ENCODE data around the gene CD101. TPM values are rescaled to one million over a fixed set of nuclear protein-coding genes. Genes with fewer than 3 reads are reported as not detected.

The CD101 gene
- total and polyA plus RNA-seq, 12 donors = 0.30 to 2.3 (median 1.1) TPM

DNA sequence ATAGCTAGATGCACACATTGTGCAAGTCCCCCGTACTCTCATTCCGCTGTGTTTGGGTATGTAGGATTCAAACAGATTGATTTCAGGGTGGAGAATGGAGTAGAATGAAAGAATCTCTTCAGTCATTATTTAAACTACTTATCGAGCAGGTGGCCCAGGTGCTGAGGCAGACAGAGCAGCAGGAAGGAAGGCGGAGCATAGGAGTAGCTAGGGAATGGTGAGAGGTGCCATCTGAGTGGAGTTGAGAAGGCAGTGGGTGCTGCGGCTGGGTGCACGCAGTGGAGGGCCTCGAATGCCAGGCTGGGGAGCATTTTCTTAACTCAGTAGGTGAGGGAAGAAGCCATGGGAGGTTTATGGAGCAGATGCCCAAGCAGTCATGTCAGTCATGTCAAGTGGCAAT lies 45.2 kb upstream of the CD101 start:
- Histone ChIP-seq H3K36me3 (peaks cover 0 to 38% (median 3%) of the 10 kb centered on the region in 9 donors), H3K27ac (peak overlapping the region in 2 of 10 donors; percentile 66 to 69), H3K4me3 (no peak overlapping the region), H3K27me3 (no peaks in the 10 kb centered on the region), H3K4me1 (peaks cover 0 to 60% (median 21%) of the 10 kb centered on the region in 9 donors), H3K9me3 (no peaks in the 10 kb centered on the region)
- ATAC-seq (no peak), DNase-seq (no peak)
- 96% methylated on average over 7 of the region's 7 CpGs for WGBS, 2 donors
- intact Hi-C loops (cut with DNase I) = no loop called here
- no peak for TF ChIP-seq CTCF (IDR thresholded peaks at IDR 0.05)

DNA sequence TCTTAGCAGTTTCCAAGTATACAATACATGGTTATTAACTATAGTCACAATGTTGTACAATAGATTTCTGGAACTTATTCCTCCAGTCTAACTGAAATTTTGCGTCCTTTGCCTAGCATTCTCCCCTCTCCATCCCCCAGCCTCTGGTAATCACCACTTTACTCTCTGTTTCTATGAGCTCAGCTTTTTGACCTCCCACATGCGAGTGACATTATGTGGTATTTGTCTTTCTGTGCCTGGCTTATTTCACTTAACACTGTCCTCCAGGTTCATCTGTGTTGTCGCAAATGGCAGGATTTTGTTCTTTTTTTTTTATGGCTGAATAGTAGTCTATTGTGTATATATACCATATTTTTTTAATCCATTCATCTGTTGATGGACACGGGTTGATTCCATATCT lies 43.9 kb upstream of the CD101 start:
- Histone ChIP-seq H3K4me1 (peaks cover 0 to 47% (median 14%) of the 10 kb centered on the region in 9 donors), H3K36me3 (peaks cover 0 to 44% (median 14%) of the 10 kb centered on the region in 9 donors), H3K27me3 (no peaks in the 10 kb centered on the region), H3K4me3 (no peak overlapping the region), H3K27ac (peak overlapping the region in 5 of 10 donors; percentile 19 to 73 (median 69)), H3K9me3 (no peaks in the 10 kb centered on the region)
- WGBS, 2 donors = 61 to 71% methylated on average over 4 of the region's 4 CpGs
- intact Hi-C loops (cut with DNase I) = no loop called here
- ATAC-seq = peak in 6 of 8 donors; percentile 13 to 67 (median 57)
- TF ChIP-seq CTCF (IDR thresholded peaks at IDR 0.05) = no peak
- DNase-seq = no peak

DNA sequence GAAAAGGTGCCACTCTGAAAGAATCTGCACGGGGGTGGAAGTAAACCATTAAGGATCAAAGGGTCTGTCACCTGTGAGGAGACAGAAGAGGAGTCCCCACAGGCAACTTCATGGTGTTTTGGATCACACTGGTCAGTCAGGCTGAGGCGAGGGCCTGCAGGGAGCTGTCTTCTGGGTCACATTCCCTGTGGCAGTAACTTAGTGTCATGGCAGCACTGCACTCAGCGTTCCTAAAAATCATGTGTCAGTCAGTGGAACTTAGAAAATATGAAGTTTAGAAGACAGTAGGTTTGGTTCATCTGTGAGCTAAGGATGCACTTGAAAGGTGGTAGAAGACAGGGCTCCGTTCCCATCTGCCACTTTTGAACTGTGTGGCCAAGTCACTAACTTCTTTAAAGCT lies 43.5 kb upstream of the CD101 start:
- 69 to 72% methylated on average over 4 of the region's 4 CpGs for WGBS, 2 donors
- DNase-seq (no peak), ATAC-seq (peak in 2 of 8 donors; percentile 33 to 52)
- no peak for TF ChIP-seq CTCF (IDR thresholded peaks at IDR 0.05)
- Histone ChIP-seq H3K27ac (peak overlapping the region in 5 of 10 donors; percentile 19 to 73 (median 69)), H3K36me3 (peaks cover 0 to 49% (median 17%) of the 10 kb centered on the region in 9 donors), H3K9me3 (no peaks in the 10 kb centered on the region), H3K4me3 (no peak overlapping the region), H3K4me1 (peaks cover 0 to 44% (median 18%) of the 10 kb centered on the region in 9 donors), H3K27me3 (no peaks in the 10 kb centered on the region)
- intact Hi-C loops (cut with DNase I) = no loop called here

- peaks cover 0 to 52% (median 17%) of the 10 kb centered on the region in 9 donors for H3K36me3 ChIP-seq
- intact Hi-C loops (cut with DNase I) = no loop called here
- no peaks in the 10 kb centered on the region for H3K27me3 ChIP-seq
- peak overlapping the region in 2 of 10 donors; percentile 66 to 72 for H3K27ac ChIP-seq
- no peak overlapping the region for H3K4me3 ChIP-seq
- DNase-seq = no peak
- WGBS, 2 donors = 89 to 91% methylated on average over 2 of the region's 2 CpGs
- peaks cover 0 to 44% (median 20%) of the 10 kb centered on the region in 9 donors for H3K4me1 ChIP-seq
- no peak for TF ChIP-seq CTCF (IDR thresholded peaks at IDR 0.05)
- no peak for ATAC-seq
- no peaks in the 10 kb centered on the region for H3K9me3 ChIP-seq
Observed at GRCh38 chr1:116958977-116959376, 42.6 kb upstream of the CD101 start.

Measured in heart right ventricle (tissue), 16 donors.